Astrocyte of the spinal cord (primary cell): Measurements from ENCODE around the gene TCHH.

Experiments
- DNase-seq: peaks from one replicate; pipeline ENCODE4 v3.0.0; 2011; ENCODE audit warnings: low read depth, low spot score
- H3K4me3 ChIP-seq: 2 replicates; pipeline ENCODE4 v1.5.1; 2011; ENCODE audit warnings: low read depth, mild to moderate bottlenecking, low read length, moderate library complexity
- in situ Hi-C: cut with HindIII; loops from 2 replicates; pipeline ENCODE4 v1.10.0; 2017; ENCODE audit warnings: low sequenced_read_pairs
- TF ChIP-seq, protein P1 (sequence below): IDR thresholded peaks from 2 replicates; pipeline ENCODE4 v1.5.1; 2012; ENCODE audit warnings: low read depth, mild to moderate bottlenecking, low read length, inconsistent platforms

The TCHH gene, protein sequence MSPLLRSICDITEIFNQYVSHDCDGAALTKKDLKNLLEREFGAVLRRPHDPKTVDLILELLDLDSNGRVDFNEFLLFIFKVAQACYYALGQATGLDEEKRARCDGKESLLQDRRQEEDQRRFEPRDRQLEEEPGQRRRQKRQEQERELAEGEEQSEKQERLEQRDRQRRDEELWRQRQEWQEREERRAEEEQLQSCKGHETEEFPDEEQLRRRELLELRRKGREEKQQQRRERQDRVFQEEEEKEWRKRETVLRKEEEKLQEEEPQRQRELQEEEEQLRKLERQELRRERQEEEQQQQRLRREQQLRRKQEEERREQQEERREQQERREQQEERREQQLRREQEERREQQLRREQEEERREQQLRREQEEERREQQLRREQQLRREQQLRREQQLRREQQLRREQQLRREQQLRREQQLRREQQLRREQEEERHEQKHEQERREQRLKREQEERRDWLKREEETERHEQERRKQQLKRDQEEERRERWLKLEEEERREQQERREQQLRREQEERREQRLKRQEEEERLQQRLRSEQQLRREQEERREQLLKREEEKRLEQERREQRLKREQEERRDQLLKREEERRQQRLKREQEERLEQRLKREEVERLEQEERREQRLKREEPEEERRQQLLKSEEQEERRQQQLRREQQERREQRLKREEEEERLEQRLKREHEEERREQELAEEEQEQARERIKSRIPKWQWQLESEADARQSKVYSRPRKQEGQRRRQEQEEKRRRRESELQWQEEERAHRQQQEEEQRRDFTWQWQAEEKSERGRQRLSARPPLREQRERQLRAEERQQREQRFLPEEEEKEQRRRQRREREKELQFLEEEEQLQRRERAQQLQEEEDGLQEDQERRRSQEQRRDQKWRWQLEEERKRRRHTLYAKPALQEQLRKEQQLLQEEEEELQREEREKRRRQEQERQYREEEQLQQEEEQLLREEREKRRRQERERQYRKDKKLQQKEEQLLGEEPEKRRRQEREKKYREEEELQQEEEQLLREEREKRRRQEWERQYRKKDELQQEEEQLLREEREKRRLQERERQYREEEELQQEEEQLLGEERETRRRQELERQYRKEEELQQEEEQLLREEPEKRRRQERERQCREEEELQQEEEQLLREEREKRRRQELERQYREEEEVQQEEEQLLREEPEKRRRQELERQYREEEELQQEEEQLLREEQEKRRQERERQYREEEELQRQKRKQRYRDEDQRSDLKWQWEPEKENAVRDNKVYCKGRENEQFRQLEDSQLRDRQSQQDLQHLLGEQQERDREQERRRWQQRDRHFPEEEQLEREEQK (N-terminal part only)

DNA sequence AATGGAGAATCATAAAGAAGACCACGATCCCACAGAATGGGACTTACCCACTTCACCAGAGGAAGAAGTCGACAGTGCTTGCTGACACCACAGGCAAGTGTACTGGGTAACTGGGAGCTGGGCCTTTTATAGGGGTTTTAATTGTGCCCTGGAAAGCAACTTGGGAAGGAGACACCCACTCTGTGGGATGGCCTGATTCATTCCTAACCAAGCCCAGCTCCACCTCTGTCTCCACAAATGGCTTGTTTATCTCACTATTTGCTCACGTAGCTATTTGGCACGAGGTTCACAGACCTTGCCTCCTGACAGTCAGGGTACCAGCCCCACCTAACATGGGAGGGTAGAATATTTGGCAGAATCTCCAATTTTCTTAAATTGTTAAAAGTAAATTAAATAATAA, at the start of gene TCHH:
TSS of gene TCHH (minus strand) at position 101 of the 400 bp plus-strand sequence. CDS start 1,364 bp downstream, outside the sequence.
- DNase-seq = no peak
- H3K4me3 ChIP-seq = no peak within 1 kb of the TSS
- in situ Hi-C loops = no loop called here
- TF ChIP-seq, protein P1, sequence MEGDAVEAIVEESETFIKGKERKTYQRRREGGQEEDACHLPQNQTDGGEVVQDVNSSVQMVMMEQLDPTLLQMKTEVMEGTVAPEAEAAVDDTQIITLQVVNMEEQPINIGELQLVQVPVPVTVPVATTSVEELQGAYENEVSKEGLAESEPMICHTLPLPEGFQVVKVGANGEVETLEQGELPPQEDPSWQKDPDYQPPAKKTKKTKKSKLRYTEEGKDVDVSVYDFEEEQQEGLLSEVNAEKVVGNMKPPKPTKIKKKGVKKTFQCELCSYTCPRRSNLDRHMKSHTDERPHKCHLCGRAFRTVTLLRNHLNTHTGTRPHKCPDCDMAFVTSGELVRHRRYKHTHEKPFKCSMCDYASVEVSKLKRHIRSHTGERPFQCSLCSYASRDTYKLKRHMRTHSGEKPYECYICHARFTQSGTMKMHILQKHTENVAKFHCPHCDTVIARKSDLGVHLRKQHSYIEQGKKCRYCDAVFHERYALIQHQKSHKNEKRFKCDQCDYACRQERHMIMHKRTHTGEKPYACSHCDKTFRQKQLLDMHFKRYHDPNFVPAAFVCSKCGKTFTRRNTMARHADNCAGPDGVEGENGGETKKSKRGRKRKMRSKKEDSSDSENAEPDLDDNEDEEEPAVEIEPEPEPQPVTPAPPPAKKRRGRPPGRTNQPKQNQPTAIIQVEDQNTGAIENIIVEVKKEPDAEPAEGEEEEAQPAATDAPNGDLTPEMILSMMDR = no peak

DNA sequence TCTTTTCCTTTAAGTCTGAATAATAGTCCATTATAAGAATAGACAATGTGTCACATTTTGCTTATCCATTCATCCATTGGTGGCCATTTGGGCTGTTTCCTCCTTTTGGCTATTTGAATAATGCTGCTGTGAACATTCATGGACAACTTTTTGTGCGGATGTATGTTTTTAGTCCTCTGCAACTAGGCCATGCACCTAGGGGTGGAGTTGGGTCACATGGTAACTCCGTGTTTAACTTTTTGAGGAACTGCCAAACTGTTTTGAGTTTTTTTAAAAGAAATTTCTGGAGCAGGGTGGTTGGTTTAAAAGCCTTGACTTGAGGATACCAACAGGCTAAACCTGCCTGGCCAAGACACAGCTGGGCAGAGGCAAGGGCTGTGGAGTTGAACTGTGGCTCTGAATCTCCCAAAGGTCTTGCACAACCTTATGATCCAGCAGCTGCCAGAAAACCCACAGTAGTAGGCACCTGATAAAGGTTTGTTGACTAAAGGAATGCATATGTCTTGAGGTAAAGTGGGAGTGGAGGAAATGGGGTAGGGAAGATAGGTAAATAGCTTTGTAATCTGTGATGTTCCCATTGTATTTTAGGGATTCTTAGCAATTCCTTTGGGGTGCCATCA, 49.4 kb upstream of the TCHH start:
- in situ Hi-C loops = no loop called here
- H3K4me3 ChIP-seq = no peak overlapping the region
- no peak for DNase-seq
- TF ChIP-seq, protein P1 = no peak

DNA sequence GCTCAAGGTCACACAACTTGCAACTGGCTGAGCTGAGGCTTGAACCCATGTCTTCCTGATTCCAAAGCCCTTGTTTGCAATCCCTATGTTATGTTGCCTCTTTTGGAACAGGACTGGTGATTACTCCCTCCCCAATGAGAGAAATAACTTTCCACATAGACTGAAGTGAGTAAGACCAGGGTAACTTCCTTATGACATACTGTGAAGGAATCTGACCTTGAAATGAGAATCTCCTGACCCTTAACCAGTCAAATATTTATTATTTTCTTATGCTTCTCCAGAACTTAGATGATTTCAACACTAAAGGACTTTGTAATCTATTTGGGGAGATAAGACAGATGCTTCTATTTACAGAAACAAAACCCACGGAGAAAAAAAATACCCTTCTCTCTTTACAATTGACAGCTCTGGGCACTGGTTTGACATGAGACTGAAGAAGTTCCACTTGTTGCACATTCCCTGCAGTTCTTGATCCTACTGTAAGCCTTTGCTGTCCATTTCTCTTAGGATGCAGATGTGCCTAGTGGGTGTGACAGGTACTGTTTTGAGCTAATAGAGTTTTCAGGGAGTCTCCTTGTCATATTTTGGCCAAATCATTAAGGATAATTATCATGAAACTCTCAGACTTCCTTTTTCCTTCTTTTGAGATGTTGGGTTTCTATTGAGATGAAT, 47.7 kb upstream of the TCHH start:
- no peak overlapping the region for H3K4me3 ChIP-seq
- in situ Hi-C loops = no loop called here
- DNase-seq = peak; percentile 82
- TF ChIP-seq, protein P1 = no peak

DNA sequence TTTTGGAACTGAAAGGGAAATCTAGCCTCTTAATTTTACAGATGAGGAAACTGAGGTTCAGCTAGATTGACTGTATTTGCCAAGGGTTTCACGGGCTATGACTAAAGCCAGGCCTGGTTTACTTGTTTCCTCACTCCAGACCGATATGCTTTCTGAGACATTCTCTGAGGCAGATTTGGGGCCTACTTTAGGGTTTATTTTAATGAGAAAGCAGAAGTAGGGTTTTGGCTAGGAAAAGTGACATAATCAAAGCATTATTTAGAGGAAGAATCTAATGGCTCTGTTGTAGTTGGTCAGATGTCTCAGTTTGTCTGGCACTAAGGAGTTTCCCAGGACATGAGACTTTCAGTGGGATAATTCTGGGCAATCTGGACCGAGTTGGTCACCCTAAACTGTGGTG, 45.3 kb upstream of the TCHH start:
- in situ Hi-C loops = no loop called here
- H3K4me3 ChIP-seq = no peak overlapping the region
- no peak for DNase-seq
- TF ChIP-seq, protein P1 = no peak

DNA sequence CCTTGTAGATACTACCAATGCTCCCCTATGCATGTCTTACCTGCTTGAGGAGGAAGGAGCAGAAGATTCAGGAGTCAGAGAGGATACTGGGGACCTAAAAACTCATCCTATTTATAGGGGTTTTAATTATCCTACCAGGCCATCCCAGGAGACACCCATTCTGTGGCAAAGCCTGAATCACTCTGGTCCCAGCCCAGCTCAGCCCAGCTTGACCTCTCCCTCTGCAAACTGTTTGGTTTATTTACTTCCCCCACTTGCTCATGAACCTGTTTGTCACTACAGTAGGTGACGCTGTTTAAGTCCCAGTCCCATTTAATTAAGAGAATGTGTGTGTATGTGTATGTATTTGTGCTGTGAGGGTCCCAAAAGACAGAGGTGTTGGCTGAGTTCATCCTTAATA, 43.9 kb upstream of the TCHH start, which contains the start of gene RPTN:
TSS of gene RPTN (minus strand) at position 85 of the 400 bp plus-strand sequence. CDS start 1,339 bp downstream, outside the sequence.
- no peak for DNase-seq
- in situ Hi-C loops = no loop called here
- TF ChIP-seq, protein P1 = no peak
- H3K4me3 ChIP-seq = no peak within 1 kb of the TSS
